ENCODE measurements around the gene GSDME.

- no peak for TF ChIP-seq POLR2AphosphoS5 (IDR thresholded peaks at IDR 0.05)
- TF ChIP-seq CTCF (IDR thresholded peaks at IDR 0.05) = no peak
These were observed 7.9 kb upstream of the GSDME start for GRCh38 chr7:24764972-24765744.
